ENCODE data around the gene SNX3. TPM values are rescaled to one million over a fixed set of nuclear protein-coding genes. Genes with fewer than 3 reads are reported as not detected.
A peak's percentile ranks its signal among the peaks of the same experiment; 100 is the strongest.

The SNX3 gene
- total and polyA plus RNA-seq, 2 donors (not counting 1 experiment from before 2014, with no cell fraction given): 96.0 to 130 TPM

DNA sequence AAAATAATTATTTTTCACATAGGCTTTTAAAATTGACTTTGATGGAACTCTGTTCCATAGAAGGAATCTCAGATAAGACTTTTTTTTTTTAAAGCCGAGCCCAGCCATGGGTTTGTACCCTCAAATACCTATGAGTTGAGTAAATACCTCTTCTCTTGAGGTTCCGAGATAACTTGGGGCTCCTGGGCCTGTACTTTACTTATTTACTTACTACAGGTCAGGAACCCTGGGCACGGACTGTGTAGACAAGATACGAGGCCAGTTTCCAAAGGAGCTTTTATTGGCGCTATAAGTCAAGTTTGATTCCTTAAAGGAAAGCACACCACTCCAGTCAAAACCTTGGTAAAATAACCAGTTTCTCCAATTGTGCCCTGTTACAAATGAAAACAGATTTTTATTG is 41.5 kb upstream of the SNX3 start:
- H3K4me3 Mint-ChIP-seq: no peak overlapping the region
- H3K27ac ChIP-seq (ENCODE audit: low read length in 2 of 2): no peak overlapping the region
- no peaks in the 10 kb centered on the region for H3K27me3 ChIP-seq (replicated peaks in 1 of 4; ENCODE audit: control extremely low read depth in 1 of 4, control insufficient read depth in 3 of 4, insufficient read depth in 4 of 4, low read length in 3 of 4)
- peaks cover 0 to 3% (median 0%) of the 10 kb centered on the region in 3 donors for H3K9me3 ChIP-seq (ENCODE audit: control extremely low read depth in 1 of 3, control insufficient read depth in 2 of 3, insufficient read depth in 1 of 3, low read length in 2 of 3)
- no peaks in the 10 kb centered on the region for H3K36me3 ChIP-seq (replicated peaks in 1 of 2; ENCODE audit: control extremely low read depth in 1 of 2, control insufficient read depth in 1 of 2, extremely low read depth in 1 of 2, insufficient read depth in 2 of 2, low read length in 1 of 2)
- H3K4me1 Mint-ChIP-seq: peaks cover 13% of the 10 kb centered on the region
- H3K79me2 ChIP-seq (ENCODE audit: control insufficient read depth, insufficient read depth, low read length): peaks cover 19% of the 10 kb centered on the region
- H3K4me2 ChIP-seq (replicated peaks; ENCODE audit: low read depth, low read length, poor library complexity, severe bottlenecking): no peak overlapping the region
- no peaks in the 10 kb centered on the region for H3K9me3 Mint-ChIP-seq (ENCODE audit: insufficient read depth)
- no peak for TF ChIP-seq EZH2 (IDR thresholded peaks at IDR 0.05; ENCODE audit: borderline replicate concordance, insufficient read depth, low read depth, low read length, poor library complexity, severe bottlenecking)
- TF ChIP-seq, protein P1, sequence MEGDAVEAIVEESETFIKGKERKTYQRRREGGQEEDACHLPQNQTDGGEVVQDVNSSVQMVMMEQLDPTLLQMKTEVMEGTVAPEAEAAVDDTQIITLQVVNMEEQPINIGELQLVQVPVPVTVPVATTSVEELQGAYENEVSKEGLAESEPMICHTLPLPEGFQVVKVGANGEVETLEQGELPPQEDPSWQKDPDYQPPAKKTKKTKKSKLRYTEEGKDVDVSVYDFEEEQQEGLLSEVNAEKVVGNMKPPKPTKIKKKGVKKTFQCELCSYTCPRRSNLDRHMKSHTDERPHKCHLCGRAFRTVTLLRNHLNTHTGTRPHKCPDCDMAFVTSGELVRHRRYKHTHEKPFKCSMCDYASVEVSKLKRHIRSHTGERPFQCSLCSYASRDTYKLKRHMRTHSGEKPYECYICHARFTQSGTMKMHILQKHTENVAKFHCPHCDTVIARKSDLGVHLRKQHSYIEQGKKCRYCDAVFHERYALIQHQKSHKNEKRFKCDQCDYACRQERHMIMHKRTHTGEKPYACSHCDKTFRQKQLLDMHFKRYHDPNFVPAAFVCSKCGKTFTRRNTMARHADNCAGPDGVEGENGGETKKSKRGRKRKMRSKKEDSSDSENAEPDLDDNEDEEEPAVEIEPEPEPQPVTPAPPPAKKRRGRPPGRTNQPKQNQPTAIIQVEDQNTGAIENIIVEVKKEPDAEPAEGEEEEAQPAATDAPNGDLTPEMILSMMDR (IDR thresholded peaks at IDR 0.05): no peak
- no peak overlapping the region for H3K9ac ChIP-seq (ENCODE audit: low read length)
- no peak for ATAC-seq (ENCODE audit: low read depth)
- DNase-seq: no peak
- WGBS (ENCODE audit: insufficient coverage): 100% methylated on average over 3 of the region's 5 CpGs
- CTCF ChIA-PET: interaction anchor here (0.5 to 0.6 kb wide), 2 partner anchors 28 to 468 kb away, joined by 3 read pairs; no protein-coding TSS in a partner anchor
- H2AFZ ChIP-seq (ENCODE audit: insufficient read depth, low read depth, low read length, poor library complexity, severe bottlenecking): no peak overlapping the region
- H3K4me1 ChIP-seq (ENCODE audit: control insufficient read depth in 2 of 2, insufficient read depth in 2 of 2, low read length in 2 of 2): no peaks in the 10 kb centered on the region
- intact Hi-C loops (cut with micrococcal nuclease): no loop called here
- no peaks in the 10 kb centered on the region for H4K20me1 ChIP-seq (ENCODE audit: control insufficient read depth, insufficient read depth, low read length, poor library complexity, severe bottlenecking)
- no peak overlapping the region for H3K4me3 ChIP-seq (ENCODE audit: control extremely low read depth in 1 of 5, extremely low read depth in 1 of 5, insufficient read depth in 1 of 5, low read depth in 2 of 5, low read length in 4 of 5)
- POLR2A ChIA-PET: interaction anchor here (0.7 kb wide), 1 partner anchor 44 kb away, joined by 7 read pairs; no protein-coding TSS in a partner anchor
- no peaks in the 10 kb centered on the region for H3K27me3 Mint-ChIP-seq
- H3K27ac Mint-ChIP-seq: no peak overlapping the region

DNA sequence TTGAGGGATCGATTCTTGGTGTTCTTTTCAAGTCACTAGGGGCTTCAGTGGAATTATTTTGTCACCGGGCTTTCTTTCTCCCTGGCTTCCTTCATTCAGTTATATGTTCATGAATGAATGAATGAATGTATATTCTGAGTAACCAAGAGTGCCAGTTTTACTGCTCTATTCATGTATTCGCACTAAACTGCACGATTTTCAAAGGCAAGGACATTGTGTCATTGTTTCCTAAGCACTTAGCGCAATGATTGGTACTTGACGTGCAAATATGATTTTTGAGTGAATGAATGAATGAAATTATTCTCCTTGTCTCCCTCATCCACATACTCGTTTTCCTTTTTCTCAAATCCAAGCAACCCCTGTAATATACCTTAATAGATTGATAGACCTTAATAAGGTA is 34.8 kb upstream of the SNX3 start:
- H3K4me1 Mint-ChIP-seq: peaks cover 33% of the 10 kb centered on the region
- ChIA-PET POLR2A (interaction anchor here (1.5 to 3.2 kb wide), 2 partner anchors 15 to 35 kb away, joined by 4 to 35 read pairs; partner anchors contain the start of gene SNX3), CTCF (interaction anchor here (0.6 to 2.3 kb wide), 2 partner anchors 34 to 73 kb away, joined by 3 to 12 read pairs; partner anchors contain the start of gene SNX3)
- no peaks in the 10 kb centered on the region for H3K36me3 ChIP-seq (replicated peaks in 1 of 2; ENCODE audit: control extremely low read depth in 1 of 2, control insufficient read depth in 1 of 2, extremely low read depth in 1 of 2, insufficient read depth in 2 of 2, low read length in 1 of 2)
- peaks cover 12 to 16% of the 10 kb centered on the region in 2 donors for H3K4me1 ChIP-seq (ENCODE audit: control insufficient read depth in 2 of 2, insufficient read depth in 2 of 2, low read length in 2 of 2)
- H3K9me3 Mint-ChIP-seq (ENCODE audit: insufficient read depth): no peaks in the 10 kb centered on the region
- TF ChIP-seq, protein P1 (IDR thresholded peaks at IDR 0.05): no peak
- TF ChIP-seq EZH2 (IDR thresholded peaks at IDR 0.05; ENCODE audit: borderline replicate concordance, insufficient read depth, low read depth, low read length, poor library complexity, severe bottlenecking): no peak
- peak overlapping the region; percentile 99 for H2AFZ ChIP-seq (ENCODE audit: insufficient read depth, low read depth, low read length, poor library complexity, severe bottlenecking)
- no peaks in the 10 kb centered on the region for H3K27me3 Mint-ChIP-seq
- no peaks in the 10 kb centered on the region for H4K20me1 ChIP-seq (ENCODE audit: control insufficient read depth, insufficient read depth, low read length, poor library complexity, severe bottlenecking)
- peaks cover 0 to 4% (median 0%) of the 10 kb centered on the region in 3 donors for H3K9me3 ChIP-seq (ENCODE audit: control extremely low read depth in 1 of 3, control insufficient read depth in 2 of 3, insufficient read depth in 1 of 3, low read length in 2 of 3)
- H3K9ac ChIP-seq (ENCODE audit: low read length): peak overlapping the region; percentile 90
- no peaks in the 10 kb centered on the region for H3K27me3 ChIP-seq (replicated peaks in 1 of 4; ENCODE audit: control extremely low read depth in 1 of 4, control insufficient read depth in 3 of 4, insufficient read depth in 4 of 4, low read length in 3 of 4)
- no CpG with 5 or more reads among the region's 7 CpGs for WGBS (ENCODE audit: insufficient coverage)
- peak overlapping the region; percentile 97 for H3K4me3 Mint-ChIP-seq
- H3K27ac ChIP-seq (ENCODE audit: low read length in 2 of 2): peak overlapping the region; percentile 91 to 98
- intact Hi-C loops (cut with micrococcal nuclease): loop anchor here (1.0 to 10.0 kb wide), 2 partner anchors 9 to 221 kb away; partner anchors contain the start of gene OSTM1
- DNase-seq (no peak), ATAC-seq (ENCODE audit: low read depth) (no peak)
- peak overlapping the region; percentile 89 for H3K4me2 ChIP-seq (replicated peaks; ENCODE audit: low read depth, low read length, poor library complexity, severe bottlenecking)
- peak overlapping the region; percentile 97 for H3K27ac Mint-ChIP-seq
- peaks cover 18% of the 10 kb centered on the region for H3K79me2 ChIP-seq (ENCODE audit: control insufficient read depth, insufficient read depth, low read length)
- peak overlapping the region in 4 of 5 experiments; percentile 94 to 98 (median 95) for H3K4me3 ChIP-seq (ENCODE audit: control extremely low read depth in 1 of 5, extremely low read depth in 1 of 5, insufficient read depth in 1 of 5, low read depth in 2 of 5, low read length in 4 of 5)

Measured in B cell (primary cell).